ENCODE data around the gene PTGR1.

Gene PTGR1

GRCh38 chr9:111531716-111532115, 67.7 kb downstream of the PTGR1 start:
- DNase-seq, result no peak

DNA sequence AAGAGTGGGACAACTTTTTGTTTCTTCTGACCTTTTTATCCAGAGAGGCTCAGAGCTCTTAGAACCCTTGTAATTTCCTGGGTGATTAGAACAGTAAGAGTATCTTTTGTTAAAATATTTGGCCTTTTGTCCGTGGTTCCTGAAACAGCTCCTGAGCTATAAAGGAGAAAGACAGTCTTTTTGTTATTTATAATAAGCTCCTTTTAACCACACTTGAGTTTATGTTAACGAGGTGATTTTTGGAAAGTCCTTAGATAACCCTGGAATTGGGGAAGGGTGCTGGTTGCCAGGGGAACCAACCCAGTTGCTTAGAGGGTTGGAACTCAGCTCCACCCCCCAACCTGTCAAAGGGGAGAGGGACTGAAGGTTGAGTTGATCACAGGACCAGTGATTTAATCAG, 69.7 kb downstream of the PTGR1 start:
- no peak for DNase-seq

GRCh38 chr9:111527347-111527746, 72.1 kb downstream of the PTGR1 start:
- DNase-seq, result no peak

DNA sequence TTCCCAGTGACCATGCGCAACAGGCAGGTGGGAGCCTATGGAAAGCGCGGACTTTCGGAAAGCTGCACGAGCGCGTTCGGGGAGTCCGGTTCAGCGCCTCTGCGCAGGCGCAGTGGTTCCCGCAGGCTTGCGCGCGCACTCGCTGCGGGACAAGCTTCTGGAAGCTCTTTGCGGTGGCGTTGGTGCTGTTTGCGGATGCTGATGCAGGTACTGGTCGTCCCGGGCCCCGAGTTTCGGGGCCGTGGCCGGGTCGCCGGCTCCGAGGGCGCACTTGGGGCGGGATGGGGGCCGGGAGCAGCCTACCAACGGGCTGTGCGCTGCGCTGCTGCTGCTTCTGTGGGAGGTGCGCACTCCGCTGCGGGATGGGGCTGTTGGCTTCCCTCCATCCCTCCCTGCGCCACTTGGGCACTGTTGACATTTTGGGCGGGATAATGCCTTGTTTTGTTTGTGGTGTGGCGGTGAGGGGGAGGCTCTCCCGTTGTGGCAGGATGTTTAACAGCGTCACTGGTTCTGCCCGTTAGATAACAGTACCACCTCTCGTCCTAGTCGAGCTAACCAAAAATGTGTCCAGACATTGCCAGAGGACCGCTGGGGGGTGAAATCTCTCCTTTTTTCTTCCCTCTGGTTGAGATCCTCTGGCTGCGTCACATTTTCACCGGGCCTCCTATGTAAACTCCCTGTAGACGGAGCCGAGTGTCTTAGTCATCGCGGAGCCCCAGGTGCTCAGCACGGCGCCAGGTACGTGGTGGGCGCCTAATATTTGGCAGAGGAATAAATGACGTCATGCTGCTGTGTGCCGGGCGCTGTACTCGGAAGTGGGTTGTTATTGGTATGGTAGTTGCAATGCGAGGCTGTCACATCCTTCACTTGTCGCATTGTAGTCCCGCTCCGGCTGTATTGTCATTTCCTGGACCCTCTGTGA, 74.1 kb downstream of the PTGR1 start, which contains the start of gene ZNF483:
Gene ZNF483, plus strand, starts transcription at position 124 of the 922 bp plus-strand sequence. CDS start 2,217 bp downstream, outside the sequence.
- peak; percentile 68 for DNase-seq

- no peak for DNase-seq
Measured at GRCh38 chr9:111524731-111525055, 74.8 kb downstream of the PTGR1 start.

DNA sequence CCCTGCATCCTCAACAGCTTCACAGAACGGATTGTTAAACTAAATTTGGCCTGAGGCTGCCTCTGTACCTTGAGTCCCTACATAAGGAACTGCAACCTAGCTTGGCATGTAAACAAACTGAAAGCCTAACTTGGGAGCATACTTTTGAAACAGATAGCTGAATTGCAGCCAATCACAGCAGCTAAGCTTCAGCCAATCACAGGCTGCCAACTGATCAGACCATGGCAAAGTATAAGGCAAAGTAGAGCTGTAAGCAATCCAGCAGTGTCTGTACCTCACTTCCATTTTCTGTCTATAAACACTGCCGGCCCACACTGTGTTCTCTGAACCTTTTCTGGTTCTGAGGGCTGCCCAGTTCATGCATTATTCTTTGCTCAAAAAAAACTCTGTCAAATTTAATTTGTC, 83.4 kb downstream of the PTGR1 start:
- DNase-seq, result peak; percentile 1

DNA sequence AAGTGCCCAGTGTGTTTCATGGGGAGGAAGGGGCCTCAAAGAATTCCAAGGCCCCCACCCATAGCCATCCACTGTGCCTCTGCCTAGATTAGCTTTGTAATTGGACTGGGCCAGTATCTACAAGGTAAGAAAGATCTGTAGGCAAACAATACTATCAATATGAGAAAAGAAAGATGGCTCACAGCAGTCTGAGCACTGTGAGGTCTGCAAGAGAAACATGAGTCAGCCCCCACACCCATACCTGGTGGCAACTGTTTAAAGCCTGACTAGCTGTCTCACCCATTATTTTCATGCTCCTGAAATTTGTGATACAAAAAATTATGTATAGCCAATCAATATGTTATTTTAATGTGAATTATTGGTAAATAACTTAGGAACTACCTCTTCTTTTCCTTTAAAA, 84.5 kb downstream of the PTGR1 start:
- no peak for DNase-seq

All from fibroblast of upper back skin (primary cell).